NAMALWA (cell line): Measurements from ENCODE around the gene DLG2.
"Not testable (repeated sequence)": the region's sequence is repeated elsewhere in the genome, so short reads cannot be mapped to it uniquely, and the experiment has no call there.

Experiments used
- DNase-seq: peaks from one replicate; pipeline ENCODE4 v3.0.0-alpha.2; 2015; ENCODE audit warnings: low spot score

Gene DLG2

GRCh38 chr11:85231588-85231987 lies 395.6 kb downstream of the DLG2 start:
- DNase-seq = no peak

GRCh38 chr11:85229723-85230122 lies 397.4 kb downstream of the DLG2 start:
- not testable (repeated sequence) for DNase-seq

DNA sequence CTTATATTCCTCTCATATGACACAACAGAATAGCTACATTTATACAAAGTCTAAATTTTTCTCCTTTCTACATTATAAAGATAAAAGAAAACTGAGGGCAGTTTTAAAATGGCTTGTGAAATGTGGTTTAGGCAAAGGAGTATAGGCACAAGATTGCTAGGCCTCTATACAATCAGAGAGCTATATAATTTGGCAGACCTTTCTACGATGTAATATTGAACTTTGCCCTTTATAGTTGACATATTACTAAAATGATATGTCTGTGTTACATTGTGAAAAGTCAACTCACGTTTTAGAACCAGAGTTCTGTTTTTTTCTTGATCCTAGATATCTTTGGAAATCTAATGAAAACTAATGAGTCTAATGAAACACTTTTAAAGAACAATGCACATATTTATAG lies 430.2 kb downstream of the DLG2 start:
- DNase-seq = no peak

- DNase-seq = no peak
Measured at GRCh38 chr11:85195934-85196333, 431.2 kb downstream of the DLG2 start.

GRCh38 chr11:85187992-85188391 lies 439.2 kb downstream of the DLG2 start:
- no peak for DNase-seq

- no peak for DNase-seq
Measured at GRCh38 chr11:85184721-85185120, 442.4 kb downstream of the DLG2 start.

DNA sequence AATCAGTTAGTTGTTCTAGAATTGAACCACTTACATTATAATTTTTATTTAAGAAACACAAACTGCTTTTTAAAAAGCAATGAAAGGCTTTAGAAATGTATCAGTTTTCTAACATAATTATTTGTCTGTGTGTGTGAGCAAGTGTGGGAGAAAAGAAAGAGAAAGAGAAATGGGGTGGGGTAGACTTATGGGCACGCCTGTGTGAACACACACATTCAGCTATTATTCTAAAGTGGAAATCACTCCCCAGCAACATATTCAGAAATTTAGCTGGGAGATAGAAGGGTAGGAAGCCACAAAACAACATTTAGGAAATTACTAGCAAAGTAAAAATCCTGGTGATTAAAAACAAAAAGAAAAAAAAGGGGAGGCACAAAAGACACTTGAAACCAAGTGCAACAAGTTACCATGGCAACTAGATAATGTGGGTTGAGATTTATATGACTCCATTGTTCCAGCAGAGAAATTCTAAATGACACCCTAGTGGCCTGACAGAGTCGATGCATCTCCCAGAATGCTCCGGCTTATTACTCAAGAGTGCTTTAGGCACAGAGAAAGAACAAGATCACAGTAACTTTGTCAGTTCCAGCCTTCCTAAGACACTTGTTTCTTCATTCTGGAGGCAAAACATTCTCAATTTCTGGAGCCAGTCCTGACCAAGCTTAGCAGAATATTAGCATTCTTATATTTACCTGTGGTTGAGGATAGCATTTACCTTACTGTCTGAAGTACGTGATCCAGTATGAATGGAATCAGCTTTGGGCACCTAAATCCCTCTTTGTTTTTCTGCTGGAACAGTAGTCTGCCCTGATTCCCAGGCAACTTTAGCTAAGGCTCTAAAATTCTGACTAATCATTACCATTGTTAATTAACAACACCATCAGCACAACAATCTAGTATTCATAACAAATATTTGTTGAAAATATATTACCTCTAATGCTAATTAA lies 444.4 kb downstream of the DLG2 start:
- peak; percentile 71 for DNase-seq

- DNase-seq = no peak
Measured at GRCh38 chr11:85180528-85180927, 446.6 kb downstream of the DLG2 start.

GRCh38 chr11:85171648-85172257 lies 455.4 kb downstream of the DLG2 start:
- no peak for DNase-seq

- no peak for DNase-seq
Measured at GRCh38 chr11:85170184-85170583, 457.0 kb downstream of the DLG2 start.

DNA sequence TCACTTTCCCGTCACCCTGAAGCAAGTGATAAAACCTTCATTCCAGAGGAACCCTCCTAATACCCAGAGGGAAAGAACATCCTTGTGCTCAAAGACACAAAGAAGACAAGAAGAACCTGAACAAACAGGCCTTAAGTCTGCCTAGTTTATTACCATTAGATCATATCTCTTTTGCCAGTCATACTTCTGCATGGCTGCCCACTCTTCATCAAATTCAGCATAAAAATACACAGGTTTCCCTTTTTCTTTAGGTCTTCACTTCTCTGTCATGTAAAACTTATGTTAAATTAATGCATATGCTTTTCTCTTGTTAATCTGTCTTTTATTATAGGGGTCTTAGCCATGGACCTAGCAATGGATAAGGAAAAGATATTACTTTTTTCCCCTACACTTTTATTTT lies 459.7 kb downstream of the DLG2 start:
- no peak for DNase-seq

GRCh38 chr11:85167038-85167437 lies 460.1 kb downstream of the DLG2 start:
- DNase-seq = no peak

- peak; percentile 20 for DNase-seq
Measured at GRCh38 chr11:85165819-85166218, 461.3 kb downstream of the DLG2 start.

GRCh38 chr11:85164743-85165142 lies 462.4 kb downstream of the DLG2 start:
- DNase-seq = no peak

DNA sequence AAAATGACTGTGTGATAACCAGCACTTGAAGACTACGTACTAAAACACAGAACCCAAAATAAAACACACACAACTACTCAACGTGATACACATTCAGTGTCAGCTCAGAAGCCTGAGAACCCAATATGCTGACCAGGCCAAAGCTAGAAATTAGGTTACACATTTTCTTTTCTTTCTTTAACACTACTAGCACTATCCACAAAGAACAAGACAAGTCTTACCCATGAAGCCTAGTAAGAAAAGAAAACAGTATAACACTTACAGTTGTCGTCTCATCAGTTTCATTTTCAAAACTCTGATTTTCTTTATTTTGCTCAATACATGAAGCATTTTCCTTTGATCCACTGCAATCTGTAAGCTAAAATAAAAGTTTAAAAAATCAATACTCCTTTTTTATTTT lies 472.9 kb downstream of the DLG2 start:
- DNase-seq = no peak

- no peak for DNase-seq
Measured at GRCh38 chr11:85137597-85137996, 489.5 kb downstream of the DLG2 start.

DNA sequence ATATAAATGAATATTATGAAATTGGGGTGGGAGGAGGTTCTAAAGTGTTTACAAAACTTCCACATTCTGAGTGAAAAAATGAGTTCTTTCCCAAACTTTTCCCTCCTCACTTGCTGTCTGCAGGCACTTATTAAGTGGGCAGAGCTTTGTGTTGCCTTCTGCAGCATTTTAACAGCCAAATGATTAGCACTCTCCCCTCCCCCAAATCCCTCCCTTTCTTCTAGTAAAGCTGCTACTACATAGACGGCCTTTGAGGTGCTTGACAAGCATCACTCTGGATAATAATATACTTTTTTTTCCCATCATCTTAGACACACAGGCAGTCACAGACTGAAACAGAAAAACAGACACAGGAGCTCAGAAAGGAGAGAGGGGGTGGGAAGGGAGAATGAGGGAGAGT lies 493.5 kb downstream of the DLG2 start:
- no peak for DNase-seq

GRCh38 chr11:85132851-85133585 lies 494.1 kb downstream of the DLG2 start:
- no peak for DNase-seq

GRCh38 chr11:85127349-85127748 lies 499.8 kb downstream of the DLG2 start:
- no peak for DNase-seq

GRCh38 chr11:85123752-85124231 lies 503.4 kb downstream of the DLG2 start:
- peak; percentile 59 for DNase-seq

GRCh38 chr11:85118151-85118550 lies 509.0 kb downstream of the DLG2 start:
- DNase-seq = no peak

GRCh38 chr11:85115798-85116197 lies 511.3 kb downstream of the DLG2 start:
- DNase-seq = no peak

- no peak for DNase-seq
Measured at GRCh38 chr11:85114786-85115185, 512.4 kb downstream of the DLG2 start.
